IPS-20b (cell line): ENCODE data around the gene KCNH8.

Experiments used
- H3K27ac ChIP-seq: one replicate; pipeline ENCODE4 v1.5.1; 2013; ENCODE audit warnings: low read length
- H3K27me3 ChIP-seq: 2 replicates; pipeline ENCODE4 v1.6.1; 2013; ENCODE audit warnings: mild to moderate bottlenecking, low read length, inconsistent platforms; ENCODE audit not compliant: insufficient read depth
- H3K36me3 ChIP-seq: 2 replicates; pipeline ENCODE4 v1.6.1; 2013; ENCODE audit warnings: low read depth, mild to moderate bottlenecking, inconsistent platforms, low read length, moderate library complexity; ENCODE audit not compliant: insufficient read depth
- H3K4me1 ChIP-seq: 2 replicates; pipeline ENCODE4 v1.6.1; 2013; ENCODE audit warnings: mild to moderate bottlenecking, control low read depth, inconsistent platforms, low read length, moderate library complexity; ENCODE audit not compliant: insufficient read depth
- H3K4me3 ChIP-seq: 2 replicates; pipeline ENCODE4 v1.5.1; 2013; ENCODE audit warnings: mild to moderate bottlenecking, low read length, inconsistent platforms
- H3K9ac ChIP-seq: 2 replicates; pipeline ENCODE4 v1.6.1; 2013; ENCODE audit warnings: low read depth, mild to moderate bottlenecking, inconsistent platforms, low read length, moderate library complexity
- H3K9me3 ChIP-seq: 2 replicates; pipeline ENCODE4 v1.6.1; 2013; ENCODE audit warnings: mild to moderate bottlenecking, low read depth, low read length, inconsistent platforms; ENCODE audit not compliant: insufficient read depth

The KCNH8 gene

GRCh38 chr3:19446138-19446537 is 297.8 kb downstream of the KCNH8 start:
- H3K4me1 ChIP-seq = no peaks in the 10 kb centered on the region
- no peak overlapping the region for H3K4me3 ChIP-seq
- H3K27me3 ChIP-seq = no peaks in the 10 kb centered on the region
- H3K9ac ChIP-seq = no peak overlapping the region
- H3K9me3 ChIP-seq = no peaks in the 10 kb centered on the region
- no peaks in the 10 kb centered on the region for H3K36me3 ChIP-seq
- H3K27ac ChIP-seq = no peak overlapping the region

GRCh38 chr3:19446687-19447086 is 298.4 kb downstream of the KCNH8 start:
- Histone ChIP-seq H3K4me1 (no peaks in the 10 kb centered on the region), H3K27me3 (no peaks in the 10 kb centered on the region), H3K36me3 (no peaks in the 10 kb centered on the region), H3K9me3 (no peaks in the 10 kb centered on the region), H3K9ac (no peak overlapping the region), H3K4me3 (no peak overlapping the region), H3K27ac (no peak overlapping the region)

GRCh38 chr3:19455546-19455945 is 307.2 kb downstream of the KCNH8 start:
- H3K36me3 ChIP-seq = no peaks in the 10 kb centered on the region
- no peak overlapping the region for H3K4me3 ChIP-seq
- no peaks in the 10 kb centered on the region for H3K27me3 ChIP-seq
- no peak overlapping the region for H3K27ac ChIP-seq
- no peaks in the 10 kb centered on the region; the same call in 1 of the 2 replicates for H3K9me3 ChIP-seq
- no peak overlapping the region for H3K9ac ChIP-seq
- H3K4me1 ChIP-seq = no peaks in the 10 kb centered on the region; the same call in 1 of the 2 replicates

- H3K9me3 ChIP-seq = no peaks in the 10 kb centered on the region; the same call in 1 of the 2 replicates
These were observed 308.4 kb downstream of the KCNH8 start for GRCh38 chr3:19456738-19457137.

GRCh38 chr3:19457449-19457848 is 309.1 kb downstream of the KCNH8 start:
- Histone ChIP-seq H3K27me3 (no peaks in the 10 kb centered on the region), H3K9me3 (no peaks in the 10 kb centered on the region; the same call in 1 of the 2 replicates), H3K4me3 (no peak overlapping the region), H3K27ac (no peak overlapping the region), H3K9ac (no peak overlapping the region), H3K36me3 (no peaks in the 10 kb centered on the region), H3K4me1 (no peaks in the 10 kb centered on the region; the same call in 1 of the 2 replicates)

More at GRCh38 chr3:19456738-19457137, 308.4 kb downstream of the KCNH8 start:
- no peaks in the 10 kb centered on the region; the same call in 1 of the 2 replicates for H3K4me1 ChIP-seq
- H3K9ac ChIP-seq = no peak overlapping the region
- no peak overlapping the region for H3K4me3 ChIP-seq
- no peaks in the 10 kb centered on the region for H3K36me3 ChIP-seq
- no peaks in the 10 kb centered on the region for H3K27me3 ChIP-seq
- H3K27ac ChIP-seq = no peak overlapping the region

GRCh38 chr3:19467761-19468160 is 319.5 kb downstream of the KCNH8 start:
- Histone ChIP-seq H3K27me3 (no peaks in the 10 kb centered on the region), H3K36me3 (no peaks in the 10 kb centered on the region), H3K9me3 (peaks cover 8% of the 10 kb centered on the region), H3K4me3 (no peak overlapping the region), H3K9ac (no peak overlapping the region), H3K27ac (no peak overlapping the region), H3K4me1 (peaks cover 9% of the 10 kb centered on the region; the same call in 1 of the 2 replicates)

- H3K36me3 ChIP-seq = no peaks in the 10 kb centered on the region
- no peak overlapping the region for H3K9ac ChIP-seq
- no peak overlapping the region for H3K4me3 ChIP-seq
- no peak overlapping the region for H3K27ac ChIP-seq
- no peaks in the 10 kb centered on the region for H3K27me3 ChIP-seq
- peaks cover 8% of the 10 kb centered on the region for H3K9me3 ChIP-seq
- H3K4me1 ChIP-seq = peaks cover 24% of the 10 kb centered on the region
These were observed 322.8 kb downstream of the KCNH8 start for GRCh38 chr3:19471138-19471537.

- Histone ChIP-seq H3K36me3 (no peaks in the 10 kb centered on the region), H3K4me3 (no peak overlapping the region; the same call in 1 of the 2 replicates), H3K4me1 (peaks cover 28% of the 10 kb centered on the region), H3K27me3 (no peaks in the 10 kb centered on the region), H3K9ac (no peak overlapping the region), H3K9me3 (peaks cover 8% of the 10 kb centered on the region), H3K27ac (no peak overlapping the region)
These were observed 325.8 kb downstream of the KCNH8 start for GRCh38 chr3:19473971-19474580.

GRCh38 chr3:19476281-19476680 is 328.0 kb downstream of the KCNH8 start:
- H3K27ac ChIP-seq = no peak overlapping the region

GRCh38 chr3:19485267-19485666 is 337.0 kb downstream of the KCNH8 start:
- H3K27ac ChIP-seq = no peak overlapping the region
- no peaks in the 10 kb centered on the region for H3K36me3 ChIP-seq
- peaks cover 3% of the 10 kb centered on the region; the same call in 1 of the 2 replicates for H3K4me1 ChIP-seq
- H3K27me3 ChIP-seq = no peaks in the 10 kb centered on the region
- no peak overlapping the region for H3K9ac ChIP-seq
- H3K4me3 ChIP-seq = no peak overlapping the region
- H3K9me3 ChIP-seq = no peaks in the 10 kb centered on the region

More at GRCh38 chr3:19476281-19476680, 328.0 kb downstream of the KCNH8 start:
- Histone ChIP-seq H3K9ac (no peak overlapping the region), H3K27me3 (no peaks in the 10 kb centered on the region), H3K4me3 (no peak overlapping the region), H3K4me1 (peaks cover 30% of the 10 kb centered on the region), H3K36me3 (no peaks in the 10 kb centered on the region), H3K9me3 (peaks cover 8% of the 10 kb centered on the region)

- H3K27ac ChIP-seq = no peak overlapping the region
- H3K27me3 ChIP-seq = no peaks in the 10 kb centered on the region
- H3K9ac ChIP-seq = no peak overlapping the region
- H3K4me3 ChIP-seq = no peak overlapping the region
- H3K4me1 ChIP-seq = no peaks in the 10 kb centered on the region
- H3K36me3 ChIP-seq = no peaks in the 10 kb centered on the region
- H3K9me3 ChIP-seq = no peaks in the 10 kb centered on the region
These were observed 339.1 kb downstream of the KCNH8 start for GRCh38 chr3:19487386-19487785.

- no peaks in the 10 kb centered on the region for H3K4me1 ChIP-seq
- no peaks in the 10 kb centered on the region for H3K9me3 ChIP-seq
- H3K27ac ChIP-seq = no peak overlapping the region
- H3K4me3 ChIP-seq = no peak overlapping the region
- no peak overlapping the region for H3K9ac ChIP-seq
- no peaks in the 10 kb centered on the region for H3K27me3 ChIP-seq
- no peaks in the 10 kb centered on the region for H3K36me3 ChIP-seq
These were observed 340.6 kb downstream of the KCNH8 start for GRCh38 chr3:19488939-19489338.
